OCI-LY1 (cell line): Measurements from ENCODE around the gene PTPN14.

ENCODE experiments used
- CTCF ChIP-seq: fragments of 200-600 bp; sonication (generic), shearing (Covaris generic); IDR thresholded peaks from 2 replicates; pipeline ENCODE4 v1.5.1; 2017; ENCODE audit warnings: mild to moderate bottlenecking, antibody characterized with exemption, low read length, moderate library complexity, mixed read lengths
- EZH2 ChIP-seq: fragments of 200-600 bp; sonication (generic), shearing (Covaris generic); IDR thresholded peaks from 2 replicates; pipeline ENCODE4 v1.8.0; 2017; ENCODE audit warnings: borderline replicate concordance, mixed run types, mild to moderate bottlenecking, antibody characterized with exemption, low read length, moderate library complexity, mixed read lengths

GRCh38 chr1:214496126-214496525 lies 55.3 kb downstream of the PTPN14 start:
- TF ChIP-seq CTCF (no peak), EZH2 (no peak)
